Activated CD8-positive, alpha-beta memory T cell treated with anti-CD3 and anti-CD28 coated beads, Interleukin-2, amount 50 U/mL, for 1 hour (primary cell): ENCODE data around the gene G6PC1.

Experiments used
- DNase-seq: peaks from one replicate; pipeline ENCODE4 v3.0.0-alpha.2; 2020; ENCODE audit errors: extremely low read depth

Gene G6PC1

DNA sequence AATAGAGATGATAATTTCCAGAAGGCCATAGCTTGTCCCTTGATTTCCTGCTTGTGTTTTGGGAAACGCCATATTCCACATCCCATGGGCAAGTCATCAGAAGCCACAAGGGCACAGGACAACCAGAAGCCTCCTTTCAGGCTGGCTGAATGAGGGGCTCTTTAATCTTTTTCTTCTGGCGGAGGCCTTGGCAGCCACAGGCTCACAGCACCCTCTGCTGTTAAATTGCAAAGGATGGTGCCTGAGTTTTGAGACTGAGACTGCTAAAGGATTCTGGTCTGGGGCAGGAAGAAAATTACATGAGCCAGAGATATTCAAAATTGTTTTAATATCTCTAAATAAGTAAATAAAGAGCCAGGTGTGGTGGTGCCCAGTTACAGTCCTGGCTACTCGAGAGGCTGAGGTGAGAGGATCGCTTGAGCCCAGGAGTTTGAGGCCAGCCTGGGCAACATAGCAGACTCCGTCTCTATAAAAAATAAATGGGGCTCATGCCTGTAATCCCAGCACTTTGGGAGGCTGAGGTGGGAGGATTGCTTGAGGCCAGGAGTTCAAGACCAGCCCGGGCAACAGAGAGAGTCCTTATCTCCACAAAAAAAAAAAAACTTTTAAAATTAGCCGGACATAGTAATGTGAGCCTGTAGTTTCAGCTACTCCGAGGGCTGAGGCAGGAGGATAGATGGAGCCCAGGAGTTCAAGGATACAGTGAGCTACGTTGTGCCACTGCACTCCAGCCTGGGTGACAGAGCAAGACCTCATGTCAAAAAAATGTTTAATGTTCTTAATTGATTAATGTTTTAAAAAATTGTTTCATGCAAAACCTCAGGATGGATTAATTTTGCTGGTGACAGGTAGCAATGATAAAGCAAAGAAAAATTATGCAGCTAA is 37.4 kb downstream of the G6PC1 start:
- DNase-seq: peak; percentile 2

DNA sequence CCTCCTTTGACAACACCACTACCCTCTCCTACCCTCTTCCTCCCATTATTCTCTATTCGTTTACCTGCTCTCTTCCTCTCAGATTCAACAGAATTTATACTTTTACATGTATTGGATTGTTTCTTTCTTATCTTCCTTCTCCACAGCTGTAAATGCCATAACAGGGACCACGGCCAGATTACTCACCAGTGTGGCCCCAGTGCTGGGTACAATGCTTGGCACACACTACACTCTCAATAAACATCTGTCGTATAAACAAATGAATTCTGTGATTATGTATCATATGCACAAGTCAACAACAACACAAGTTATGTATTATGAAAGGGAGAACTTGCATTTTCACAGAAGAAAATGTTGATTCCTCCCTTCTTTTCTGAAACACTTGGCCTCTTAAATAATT is 43.6 kb downstream of the G6PC1 start:
- DNase-seq: no peak

DNA sequence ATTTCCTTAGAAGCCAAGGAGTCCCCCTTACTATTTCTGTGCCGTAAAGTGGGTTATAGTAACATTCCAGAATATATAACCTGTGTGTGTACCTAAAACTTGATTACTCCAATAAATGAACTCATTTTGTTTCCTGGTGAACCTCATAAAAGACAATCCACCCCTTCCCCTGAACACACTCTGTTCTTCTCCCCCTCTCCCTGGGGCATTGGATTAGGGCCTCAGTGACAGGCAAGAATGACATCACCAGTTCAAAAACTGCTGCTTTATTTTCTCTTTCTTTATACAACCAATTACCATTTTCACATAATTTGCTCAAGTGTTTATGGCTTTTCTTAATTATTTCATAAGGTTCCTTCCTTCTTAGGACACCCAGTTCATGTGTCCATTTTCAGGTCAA is 46.2 kb downstream of the G6PC1 start:
- no peak for DNase-seq

DNA sequence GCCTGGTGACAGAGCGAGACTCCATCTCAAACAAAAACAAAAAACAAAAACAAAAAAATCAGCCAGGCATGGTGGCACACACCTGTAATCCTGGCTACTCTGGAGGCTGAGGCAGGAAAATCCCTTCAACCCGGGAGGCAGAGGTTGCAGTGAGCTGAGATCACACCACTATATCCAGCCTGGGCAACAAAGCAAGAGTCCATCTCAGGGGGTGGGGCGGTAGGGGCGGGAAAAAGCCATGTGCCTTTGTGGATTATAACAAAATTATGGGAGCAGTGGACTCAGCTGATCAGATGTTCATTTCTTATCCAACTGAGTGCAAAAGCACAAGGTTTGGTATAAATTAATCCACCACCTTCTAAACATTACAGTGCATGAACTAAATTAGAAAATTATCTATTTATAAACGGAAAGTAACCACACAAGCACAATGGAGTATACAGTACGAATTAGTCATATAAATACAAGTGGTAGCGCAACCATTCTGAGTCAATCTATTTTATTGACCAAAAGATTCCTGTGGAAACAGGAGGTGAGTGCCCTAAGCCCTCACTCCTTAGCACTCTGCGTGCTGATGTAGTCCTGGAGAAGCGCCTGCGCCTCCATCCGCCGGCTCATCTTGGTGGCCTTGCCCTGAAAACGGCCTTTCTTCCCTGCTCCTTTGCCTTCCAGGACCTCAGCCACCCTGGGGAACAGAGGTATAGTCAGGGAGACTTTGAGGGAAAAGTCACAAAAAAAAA is 49.6 kb downstream of the G6PC1 start:
- no peak for DNase-seq
